HL-60/S4 (cell line): Measurements from ENCODE around the gene GGT6.

Source experiments
- in situ Hi-C: fragments of 300-500 bp; cut with MboI; formaldehyde crosslinking; loops from 2 replicates; pipeline ENCODE4 v1.14.3; 2022; ENCODE audit warnings: low sequenced_read_pairs

Gene GGT6

DNA sequence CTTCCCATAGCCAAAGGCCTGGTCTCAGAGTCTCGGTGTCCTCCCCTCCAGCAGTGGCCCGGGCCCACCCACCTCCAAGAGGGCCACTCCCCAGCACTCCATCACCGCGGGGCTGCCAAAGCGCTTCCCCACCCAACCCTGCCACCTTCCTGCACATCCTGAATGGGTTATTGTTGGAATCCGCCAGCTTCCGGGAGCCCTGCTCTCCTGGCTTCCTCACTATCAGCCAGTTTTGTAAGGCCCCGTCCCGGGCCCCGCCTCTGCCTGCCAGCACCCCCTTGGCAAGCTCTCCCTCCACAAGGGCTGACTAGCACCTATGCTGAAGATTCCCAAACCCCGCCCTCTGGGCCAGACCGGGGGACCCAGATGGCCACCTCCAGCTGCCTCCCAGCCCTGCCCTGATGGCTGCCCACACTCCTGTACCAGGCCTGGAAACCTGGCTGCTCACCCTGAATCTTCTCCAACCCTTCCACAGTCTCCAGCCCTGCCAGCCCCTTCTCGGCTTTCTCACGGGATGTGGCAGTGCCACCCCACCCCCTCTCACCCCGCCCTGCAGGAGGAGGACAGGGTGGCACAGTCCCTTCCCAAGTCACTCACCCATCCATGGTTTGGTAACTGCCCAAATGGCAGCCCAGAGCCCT lies 19.6 kb downstream of the GGT6 start:
- in situ Hi-C loops: no loop called here

DNA sequence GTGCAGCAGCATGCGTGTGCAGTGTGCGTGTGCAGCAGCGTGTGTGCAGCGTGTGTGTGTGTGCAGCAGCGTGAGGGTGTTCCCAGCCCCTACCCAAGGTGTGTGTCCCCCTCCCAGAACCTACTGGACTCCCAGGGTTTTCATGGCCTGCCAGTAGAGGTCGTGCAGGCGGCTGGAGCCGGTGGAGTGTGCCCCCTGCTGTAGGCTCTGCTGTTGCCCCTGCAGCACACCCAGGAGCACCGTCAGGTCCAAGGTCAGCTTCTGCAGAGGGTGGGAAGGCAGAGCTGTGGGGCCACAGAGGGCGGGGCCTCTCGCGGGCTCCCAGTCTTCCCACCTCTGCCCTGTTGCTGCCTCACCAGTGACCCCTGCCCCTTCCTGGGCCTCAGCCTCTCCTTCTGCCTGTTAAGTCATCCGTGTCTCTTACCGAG lies 20.1 kb downstream of the GGT6 start:
- in situ Hi-C loops: no loop called here

DNA sequence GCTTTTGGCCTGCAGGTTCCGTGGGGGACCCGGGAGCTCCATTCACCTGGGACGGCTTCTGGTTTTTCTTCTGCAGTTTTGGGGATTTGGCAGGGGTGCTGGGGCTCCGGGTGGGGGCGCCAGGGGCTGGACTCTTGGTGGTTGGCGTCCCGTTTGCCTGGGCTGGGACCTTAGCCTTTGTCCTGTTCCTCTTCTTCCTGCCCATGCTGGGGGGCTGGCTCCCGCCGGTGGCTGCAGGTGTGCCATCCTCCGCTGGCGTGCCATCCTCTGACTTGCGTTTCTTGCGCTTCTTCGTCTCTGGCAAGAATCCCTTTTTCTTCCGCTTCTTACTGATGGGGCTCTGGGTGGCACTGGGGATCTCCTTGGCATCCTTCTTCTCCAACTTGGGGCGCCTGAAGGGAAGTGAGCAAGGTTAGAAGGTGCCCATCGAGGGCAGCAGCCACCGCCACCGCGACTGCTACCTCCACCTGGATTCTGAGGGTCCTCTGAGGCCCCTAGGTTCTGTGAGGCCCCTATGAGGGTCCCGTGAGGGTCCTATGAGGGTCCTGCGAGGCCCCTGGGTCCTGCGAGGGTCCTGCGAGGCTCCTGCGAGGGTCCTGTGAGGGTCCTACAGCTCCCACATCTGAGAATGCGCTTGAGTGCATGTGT lies 20.7 kb downstream of the GGT6 start:
- in situ Hi-C loops: no loop called here

DNA sequence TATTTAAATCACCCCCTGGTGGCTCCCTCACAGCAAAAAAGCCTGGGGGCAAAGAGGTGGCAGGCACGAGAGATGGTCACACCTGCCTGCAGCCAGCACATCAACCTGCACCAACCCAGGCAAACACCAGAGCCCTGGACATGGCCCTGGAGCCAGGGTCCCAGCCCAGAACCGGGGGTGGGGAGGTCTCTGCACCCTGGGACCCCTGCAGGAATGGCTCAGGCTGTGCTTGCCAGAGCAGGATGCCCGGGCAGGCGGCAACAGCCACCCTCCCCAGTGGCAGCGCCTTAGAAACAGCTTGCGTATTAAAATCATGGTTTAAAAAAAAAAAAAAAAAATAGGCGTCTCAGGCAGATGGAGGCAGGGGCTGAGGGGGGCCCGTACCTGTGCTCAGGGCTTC lies 21.4 kb downstream of the GGT6 start:
- in situ Hi-C loops: no loop called here

DNA sequence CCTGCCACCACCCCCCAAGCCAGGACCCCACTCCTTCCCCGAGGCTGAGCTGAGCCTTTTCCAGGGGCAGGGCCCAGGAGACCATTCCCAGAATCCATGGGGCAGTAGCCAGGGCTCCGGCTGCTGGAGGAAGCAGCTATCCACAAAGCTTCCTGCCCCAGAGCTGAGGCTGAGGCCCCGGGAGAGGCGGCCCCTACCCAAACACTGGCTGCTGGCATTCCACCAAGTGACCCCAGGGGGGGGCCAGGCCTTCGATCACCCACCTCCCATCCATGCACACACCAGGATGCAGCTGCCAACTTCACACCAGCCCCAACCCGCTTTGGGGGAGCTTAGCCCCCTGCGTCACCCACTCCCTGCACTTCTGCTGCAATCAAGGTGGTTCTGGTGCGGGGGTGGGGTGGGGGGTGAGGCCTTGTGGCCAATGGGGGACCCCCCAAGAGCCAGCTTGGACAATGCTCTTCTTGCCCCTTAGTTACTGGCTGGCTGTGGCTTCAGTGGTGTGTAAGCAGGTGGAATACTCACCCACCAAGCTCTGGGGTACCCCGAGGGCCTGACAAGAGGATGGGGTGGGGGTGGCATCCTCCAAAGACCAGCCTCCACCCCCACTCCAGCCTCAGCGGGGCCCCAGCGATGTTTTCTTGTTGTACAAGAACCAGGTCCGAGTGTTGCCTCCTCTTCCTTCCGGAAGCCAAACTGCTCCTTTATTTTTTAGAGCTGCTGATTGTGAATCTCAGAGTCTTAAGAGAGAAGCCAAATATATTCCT lies 22.0 kb downstream of the GGT6 start:
- in situ Hi-C loops: no loop called here

DNA sequence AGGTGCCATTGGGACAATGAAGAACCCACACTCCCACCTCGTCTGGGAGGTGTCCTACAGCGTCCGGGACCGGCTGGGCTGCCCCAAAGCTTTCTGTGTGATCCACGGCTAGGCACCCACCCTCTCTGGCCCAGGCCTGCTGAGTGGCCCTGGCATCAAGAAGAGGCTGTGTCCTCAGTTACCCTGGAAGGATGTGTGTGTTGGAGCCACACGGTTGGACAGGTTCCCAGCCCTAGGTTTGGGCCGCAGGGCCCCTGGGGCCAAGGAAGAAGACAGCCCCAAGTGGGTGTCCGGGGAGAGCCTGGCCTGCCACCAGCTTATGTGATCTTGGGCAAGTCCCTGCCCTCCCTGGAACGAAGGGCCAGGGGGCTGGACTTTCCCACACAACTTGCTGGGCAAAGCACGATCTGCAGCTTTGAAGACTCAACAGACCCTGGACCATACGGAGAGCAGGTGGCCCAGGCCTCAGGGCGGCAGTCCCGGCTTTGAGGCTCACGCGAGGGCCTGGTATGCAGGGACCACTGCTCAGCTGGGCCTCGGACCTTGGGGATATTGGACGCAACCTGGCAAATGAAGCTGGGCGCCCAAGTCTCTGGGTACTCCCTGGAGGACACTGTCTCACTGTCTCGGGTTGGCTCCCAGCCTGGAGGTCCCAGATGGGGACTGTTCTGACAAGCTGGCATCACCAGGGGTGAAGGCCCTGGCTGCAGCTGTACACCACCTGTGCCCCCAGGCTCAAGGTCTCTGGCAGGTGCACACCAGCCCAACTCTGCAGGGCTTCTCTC lies 22.7 kb downstream of the GGT6 start:
- in situ Hi-C loops: no loop called here

DNA sequence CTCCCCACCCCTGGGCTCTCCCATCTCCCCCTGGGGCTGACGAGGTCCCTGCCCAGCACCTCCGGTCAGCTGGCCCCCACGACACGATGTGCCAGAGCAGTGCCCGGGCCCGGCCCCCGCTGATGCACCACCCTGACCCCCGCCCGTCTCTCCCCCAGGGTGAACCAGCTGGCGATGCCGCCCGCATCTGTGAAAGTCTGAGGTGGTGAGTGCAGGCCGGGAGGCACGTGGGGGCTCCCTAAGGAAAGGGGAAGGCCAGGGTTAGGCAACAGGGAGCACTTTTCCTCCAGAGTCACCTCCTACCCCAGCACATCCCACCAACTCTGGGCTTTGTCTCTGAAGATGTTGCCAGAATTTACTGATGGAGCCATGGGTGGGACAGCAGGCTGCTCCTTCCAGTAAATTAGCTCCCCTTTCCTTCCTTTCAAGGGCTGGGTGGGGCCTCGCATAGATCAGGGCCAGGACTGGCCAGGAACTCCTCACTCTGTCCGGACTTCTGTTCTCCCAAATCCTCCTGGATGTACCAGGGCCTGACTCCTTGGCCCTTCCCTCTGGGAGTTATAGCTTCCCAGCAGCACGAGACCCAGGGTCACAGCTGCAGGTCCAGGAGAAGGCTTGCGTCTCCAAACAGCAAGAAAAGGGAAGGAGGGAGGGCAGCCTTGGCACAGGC lies 23.5 kb downstream of the GGT6 start:
- in situ Hi-C loops: no loop called here

DNA sequence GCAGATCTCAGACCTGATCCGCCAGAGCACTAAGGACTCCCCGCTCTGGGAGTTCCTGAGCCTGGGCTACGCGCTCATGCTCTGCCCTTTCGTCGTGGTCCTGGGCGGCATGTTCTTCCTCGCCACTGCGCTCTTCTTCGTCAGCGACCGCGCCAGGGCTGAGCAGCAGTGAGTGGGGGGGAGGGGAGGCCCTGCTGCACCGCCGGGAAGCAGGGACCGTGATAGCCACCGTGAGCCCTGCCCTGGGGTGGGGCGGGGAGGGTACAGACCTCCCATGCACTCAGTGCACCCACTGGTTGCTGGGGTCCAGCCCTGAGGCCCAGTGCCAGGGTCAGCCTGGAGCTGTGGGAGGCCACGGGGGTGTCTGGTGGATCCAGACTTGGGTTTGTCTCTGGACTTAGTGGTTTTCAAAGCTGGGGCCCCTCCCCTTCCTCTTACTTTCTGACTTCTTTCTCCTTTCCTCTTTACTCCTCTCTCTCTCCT lies 24.1 kb downstream of the GGT6 start:
- in situ Hi-C loops: no loop called here

DNA sequence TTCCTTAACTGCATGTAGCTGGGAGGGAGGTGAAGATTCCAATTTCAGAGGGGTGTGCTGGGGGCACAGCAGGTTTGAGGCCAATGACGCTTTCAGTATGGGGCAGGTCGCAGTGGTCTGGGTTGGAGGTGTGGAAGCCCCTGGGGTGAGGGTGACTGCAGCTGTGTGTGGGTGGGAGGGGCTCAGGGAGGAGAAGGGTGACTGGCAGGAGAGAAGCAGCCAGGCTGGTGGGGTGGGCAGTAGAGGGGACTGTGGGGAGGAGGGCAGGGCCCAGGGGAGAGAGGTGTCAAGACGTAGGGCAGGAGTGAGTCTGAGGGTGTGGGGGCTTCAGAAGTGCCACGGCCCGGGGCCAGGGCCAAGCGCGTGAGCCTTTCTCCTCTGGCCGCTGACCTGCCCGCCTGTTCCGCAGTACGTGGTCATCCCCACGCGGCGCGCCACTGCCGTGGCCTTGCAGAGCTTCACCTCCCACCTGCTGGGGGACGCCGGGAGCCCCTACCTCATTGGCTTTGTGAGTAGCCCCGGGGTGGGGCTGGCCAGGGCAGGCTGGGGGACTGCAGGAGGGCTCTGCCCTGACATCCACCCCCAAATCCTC lies 24.6 kb downstream of the GGT6 start:
- in situ Hi-C loops: no loop called here

DNA sequence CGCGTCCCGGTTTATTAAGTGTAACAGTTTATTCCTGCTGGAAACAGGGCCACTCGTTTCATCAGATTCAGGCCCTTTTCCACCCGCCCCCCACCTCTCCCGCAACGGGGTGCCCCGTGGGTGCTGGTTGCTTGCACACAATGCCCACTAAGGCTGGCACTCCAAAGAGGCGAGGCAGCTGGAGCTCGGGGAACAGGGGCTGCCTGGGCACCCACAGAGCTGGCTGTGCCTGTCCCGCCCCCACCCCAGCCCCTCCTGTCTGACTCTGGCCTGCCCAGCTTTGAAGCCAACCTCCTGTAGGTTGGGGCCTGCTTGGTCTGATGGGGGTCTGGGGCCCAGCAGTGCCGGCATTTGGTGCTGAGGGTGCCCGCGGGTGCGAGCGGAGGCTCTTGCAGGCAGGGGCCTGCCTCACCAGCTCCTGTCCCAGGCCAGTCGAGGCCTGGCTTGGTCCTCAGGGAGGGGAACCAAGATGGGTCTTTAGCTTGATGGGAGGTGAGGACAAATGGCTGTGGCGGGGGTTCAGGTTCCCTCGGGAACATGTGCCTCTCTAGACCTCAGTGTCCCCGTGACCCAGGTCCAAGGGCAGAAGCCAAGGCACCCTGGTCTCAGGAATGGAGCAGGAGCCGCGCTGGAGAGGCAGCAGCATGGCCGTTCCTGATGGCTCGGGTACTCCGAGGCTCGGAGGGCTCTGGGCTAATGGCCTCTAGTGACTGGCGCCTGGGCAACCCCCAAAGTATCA lies 25.3 kb downstream of the GGT6 start:
- in situ Hi-C loops: no loop called here

DNA sequence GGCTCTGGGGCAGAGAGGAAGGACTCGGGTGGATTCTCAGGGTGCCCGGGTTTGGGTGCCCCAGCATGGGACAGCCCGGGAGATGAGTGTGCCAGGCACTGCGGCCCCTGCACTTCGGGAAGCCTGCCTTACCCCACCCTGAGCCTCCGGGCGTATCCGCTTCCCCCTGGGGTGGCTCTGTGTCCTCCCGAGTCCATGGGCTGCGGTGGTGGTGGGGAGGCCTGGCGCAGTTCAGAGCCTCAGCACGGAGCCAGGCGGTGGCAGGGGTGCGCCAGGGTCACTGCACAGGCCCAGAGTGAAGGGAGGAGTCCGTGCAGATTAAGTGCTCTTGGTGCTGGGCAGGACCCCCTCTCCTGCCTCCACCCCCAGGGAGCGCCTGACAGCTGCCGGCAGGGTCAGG lies 25.9 kb downstream of the GGT6 start:
- in situ Hi-C loops: no loop called here

DNA sequence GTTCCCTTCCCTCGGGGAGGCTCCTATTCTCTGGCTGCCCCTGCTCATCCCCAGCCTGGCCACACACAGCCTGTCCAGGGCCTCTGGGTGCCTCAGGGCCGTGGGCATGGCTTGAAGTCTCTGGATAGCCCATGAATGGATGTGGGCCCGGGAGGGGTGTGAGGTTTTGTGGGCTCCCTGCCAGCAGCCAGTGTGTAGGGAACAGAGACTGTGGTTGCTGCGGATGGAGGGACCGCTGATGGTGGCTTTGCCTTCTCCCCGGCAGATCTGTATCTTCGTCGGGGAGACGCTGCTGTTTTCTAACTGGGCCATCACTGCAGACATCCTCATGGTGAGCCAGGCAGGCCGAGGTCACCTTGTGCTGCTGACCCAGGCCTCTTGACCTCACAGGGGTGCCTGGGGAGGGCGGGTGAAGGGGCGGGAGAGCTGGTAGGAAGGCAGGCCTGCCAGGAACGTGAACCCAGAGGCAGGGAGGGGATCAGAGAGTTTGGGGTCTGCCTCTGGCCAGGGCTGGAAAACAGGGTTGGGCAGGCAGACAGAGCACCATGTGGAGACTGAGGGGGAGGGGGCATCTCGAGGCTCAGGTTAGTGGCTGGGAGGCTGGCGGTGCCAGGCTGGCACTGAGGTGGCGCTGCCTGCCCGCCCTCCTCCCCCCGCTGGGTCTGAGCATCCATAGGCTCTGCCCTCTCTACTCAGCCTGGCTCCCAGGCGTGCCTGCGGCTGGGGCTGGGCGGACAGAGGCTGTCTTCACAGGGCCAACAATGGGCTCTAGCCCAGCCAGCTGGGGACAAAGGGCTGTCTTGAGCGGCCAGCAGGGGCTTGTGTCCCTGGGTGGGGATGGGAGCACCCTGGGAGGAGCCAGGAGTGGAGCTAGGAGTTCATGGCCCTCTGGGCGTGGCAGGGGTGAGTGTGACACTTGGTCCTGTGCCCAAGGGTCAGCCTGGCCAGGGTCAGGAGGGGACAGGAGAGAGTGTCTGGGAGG lies 26.6 kb downstream of the GGT6 start:
- in situ Hi-C loops: no loop called here

DNA sequence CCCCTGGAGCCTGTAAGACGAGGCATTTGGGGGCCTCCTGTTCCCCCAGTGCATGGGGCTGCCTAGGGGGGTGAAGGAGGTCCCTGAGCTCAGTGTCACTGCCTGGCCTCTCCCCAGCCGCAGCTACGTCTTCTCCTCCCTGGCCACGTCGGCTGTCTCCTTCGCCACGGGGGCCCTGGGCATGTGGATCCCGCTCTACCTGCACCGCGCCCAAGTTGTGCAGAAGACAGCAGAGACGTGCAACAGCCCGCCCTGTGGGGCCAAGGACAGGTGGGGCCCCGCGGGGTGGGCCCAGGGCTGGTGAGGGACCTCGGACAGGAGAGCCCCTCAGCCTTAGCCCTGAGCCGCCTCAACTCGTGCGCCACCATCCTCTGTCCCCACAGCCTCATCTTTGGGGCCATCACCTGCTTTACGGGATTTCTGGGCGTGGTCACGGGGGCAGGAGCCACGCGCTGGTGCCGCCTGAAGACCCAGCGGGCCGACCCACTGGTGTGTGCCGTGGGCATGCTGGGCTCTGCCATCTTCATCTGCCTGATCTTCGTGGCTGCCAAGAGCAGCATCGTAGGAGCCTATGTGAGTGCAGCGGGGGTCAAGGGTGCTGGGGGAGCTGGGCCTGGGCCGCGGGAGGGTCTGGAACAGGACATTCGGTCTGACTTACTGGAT lies 27.4 kb downstream of the GGT6 start:
- in situ Hi-C loops: no loop called here

DNA sequence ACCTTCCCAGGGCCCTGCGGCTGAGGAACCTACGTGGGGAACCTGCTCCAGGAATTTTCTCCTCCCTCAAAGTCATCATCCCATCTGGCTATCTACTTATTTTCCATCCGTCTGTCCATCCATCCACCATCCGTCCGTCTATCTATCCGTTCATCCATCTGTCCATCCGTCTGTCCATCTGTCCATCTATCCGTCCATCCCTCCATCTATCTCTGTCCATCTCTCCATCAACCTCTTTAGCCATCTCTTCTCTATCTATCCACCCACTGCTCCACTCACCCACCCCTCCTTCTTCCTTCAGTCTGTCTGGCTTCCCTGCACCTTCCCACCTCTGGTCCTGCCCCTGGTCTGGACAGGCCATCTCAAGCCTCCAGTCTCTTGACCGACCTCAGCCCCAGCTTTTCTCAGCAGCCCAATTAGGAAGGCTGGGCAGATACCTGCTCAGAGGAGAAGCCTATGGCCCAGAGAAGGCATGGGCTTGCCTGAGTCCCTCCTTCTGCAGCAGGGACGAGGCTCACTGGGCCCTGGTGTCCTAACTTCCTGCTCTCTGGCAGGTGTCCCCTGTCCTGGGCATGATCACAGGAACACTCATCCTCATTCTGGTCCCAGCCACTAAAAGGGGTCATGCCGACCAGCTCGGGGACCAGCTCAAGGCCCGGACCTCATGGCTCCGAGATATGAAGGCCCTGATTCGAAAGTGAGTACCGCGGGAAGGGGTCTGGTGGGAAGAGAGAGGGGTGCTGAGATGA lies 28.2 kb downstream of the GGT6 start:
- in situ Hi-C loops: no loop called here

DNA sequence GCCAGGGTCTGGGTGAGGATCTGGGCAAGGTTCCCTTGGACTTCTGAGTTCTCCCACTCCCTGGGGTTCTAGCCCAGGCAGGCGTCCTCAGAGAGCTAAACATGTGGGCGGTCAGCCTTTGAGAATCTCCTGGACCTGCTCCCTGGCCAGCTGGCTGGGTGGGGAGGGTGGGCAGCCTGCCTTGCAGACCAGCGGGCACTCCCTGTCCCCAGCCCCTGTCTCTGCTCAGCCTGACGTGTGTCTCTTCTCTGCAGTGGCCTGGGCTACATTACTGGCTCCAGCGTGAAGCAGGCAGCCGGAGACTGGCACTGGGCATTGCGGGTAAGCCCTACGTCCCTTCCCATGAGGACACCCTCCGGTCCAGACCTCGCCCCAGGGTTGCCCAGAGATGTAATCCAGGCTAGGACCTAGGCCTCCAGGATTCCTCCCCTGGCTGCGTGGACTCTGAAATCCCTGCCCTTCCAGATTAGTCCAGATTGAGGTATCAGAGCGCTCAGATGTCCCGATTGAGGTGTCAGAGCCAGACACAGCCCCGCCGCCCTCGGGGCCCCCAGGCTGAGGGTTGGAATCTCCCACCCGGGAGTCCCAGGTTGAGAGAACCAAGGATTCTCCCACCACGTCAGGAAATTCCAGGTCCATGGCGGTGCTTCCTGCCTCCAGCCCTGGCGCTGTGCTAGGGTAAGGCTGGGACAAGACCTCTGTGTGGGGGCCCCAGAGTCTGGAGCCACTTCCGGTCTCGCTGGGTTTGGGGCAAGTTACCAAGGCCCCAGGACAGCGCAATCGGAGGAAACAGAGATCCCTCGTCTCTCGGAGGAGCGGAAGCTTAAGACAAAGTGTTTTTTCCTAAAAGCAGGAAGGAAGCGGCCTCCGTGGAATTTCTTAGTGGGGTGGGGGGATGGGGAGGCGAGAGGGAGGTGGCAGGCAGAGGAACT lies 29.3 kb downstream of the GGT6 start:
- in situ Hi-C loops: no loop called here

DNA sequence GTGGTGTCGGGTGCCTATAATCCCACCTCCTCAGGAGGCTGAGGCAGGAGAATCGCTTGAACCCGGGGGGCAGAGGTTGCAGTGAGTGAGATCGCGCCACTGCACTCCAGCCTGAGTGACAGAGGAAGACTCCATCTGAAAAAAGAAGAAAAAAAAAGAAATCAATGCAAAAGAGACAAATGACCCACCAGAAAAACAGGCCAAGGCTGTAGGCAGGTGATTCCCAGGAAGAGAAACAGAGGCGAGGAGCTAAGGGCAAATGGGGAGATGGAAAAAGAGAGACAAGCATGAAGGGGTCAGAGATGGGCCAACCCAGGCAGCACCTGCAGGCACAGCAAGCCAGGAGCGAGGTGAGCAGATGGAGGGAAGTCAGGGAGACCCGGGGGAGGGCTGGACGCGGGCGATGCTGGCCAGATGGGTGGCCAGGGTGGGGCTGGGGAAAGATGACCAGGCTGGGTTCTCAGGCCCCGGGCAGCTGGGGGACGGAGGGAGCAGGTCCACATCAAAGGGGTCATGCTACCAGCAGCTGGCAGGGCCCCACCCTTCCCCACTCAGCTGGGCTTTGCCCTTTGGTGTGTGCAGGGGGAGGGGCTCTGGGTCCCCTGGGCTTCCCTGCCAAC lies 30.7 kb downstream of the GGT6 start:
- in situ Hi-C loops: no loop called here
